CD14-positive monocyte (primary cell): ENCODE measurements around the gene GNPNAT1. TPM values are rescaled to one million over a fixed set of nuclear protein-coding genes. Genes with fewer than 3 reads are reported as not detected.

Experiments used
- DNase-seq, 3 donors: peaks; one replicate each; pipeline ENCODE4 v3.0.0-alpha.2; 2011 to 2022
- H2AFZ ChIP-seq: 2 replicates; pipeline ENCODE4 v1.6.0; 2012; ENCODE audit warnings: mild to moderate bottlenecking, low read depth, low read length, inconsistent platforms; ENCODE audit not compliant: insufficient read depth, poor library complexity, severe bottlenecking
- H3K27ac ChIP-seq, 2 donors: 1 replicate in 1 of 2; 2 replicates in 1 of 2; pipeline ENCODE4 v1.5.1; 2012 to 2013; ENCODE audit warnings: low read length in 2 of 2, control low read depth in 1 of 2, inconsistent platforms in 1 of 2, low read depth in 1 of 2, mild to moderate bottlenecking in 1 of 2
- H3K27me3 ChIP-seq, 2 donors: one replicate each; pipeline versions ENCODE4 v1.6.0 to v1.6.1; 2011 to 2013; ENCODE audit warnings: low read length in 2 of 2; ENCODE audit not compliant: control insufficient read depth in 2 of 2, insufficient read depth in 2 of 2
- H3K36me3 ChIP-seq, 2 donors: replicated peaks in 1 of 2; 1 replicate in 1 of 2; 2 replicates in 1 of 2; pipeline versions ENCODE4 v1.5.1 to v1.6.1; 2012 to 2013; ENCODE audit warnings: low read length in 2 of 2, control low read depth in 1 of 2, inconsistent platforms in 1 of 2, mild to moderate bottlenecking in 1 of 2; ENCODE audit not compliant: insufficient read depth in 2 of 2, control insufficient read depth in 1 of 2
- H3K4me1 ChIP-seq, 2 donors: 1 replicate in 1 of 2; 2 replicates in 1 of 2; pipeline versions ENCODE4 v1.5.1 to v1.6.1; 2012 to 2013; ENCODE audit warnings: low read length in 2 of 2, control low read depth in 1 of 2, inconsistent platforms in 1 of 2, mild to moderate bottlenecking in 1 of 2, moderate library complexity in 1 of 2; ENCODE audit not compliant: insufficient read depth in 2 of 2, control insufficient read depth in 1 of 2
- H3K4me2 ChIP-seq: replicated peaks from 2 replicates; pipeline ENCODE3; 2012; ENCODE audit warnings: low read length, moderate library complexity, mild to moderate bottlenecking; ENCODE audit not compliant: poor library complexity, severe bottlenecking; ENCODE audit errors: extremely low read depth
- H3K4me3 ChIP-seq, 3 experiments: fragments of 200-600 bp in 1 of 3; sonication (generic) in 1 of 3; replicated peaks in 1 of 3; 1 replicate in 2 of 3; 2 replicates in 1 of 3; pipeline ENCODE4 v1.5.1; 2011 to 2013; ENCODE audit warnings: low read length in 3 of 3, mild to moderate bottlenecking in 3 of 3, control low read depth in 2 of 3, low read depth in 2 of 3, inconsistent platforms in 1 of 3, moderate library complexity in 1 of 3
- H3K79me2 ChIP-seq: 2 replicates; pipeline ENCODE4 v1.6.0; 2012; ENCODE audit warnings: mild to moderate bottlenecking, control low read depth, inconsistent platforms, low read length, moderate library complexity; ENCODE audit not compliant: insufficient read depth
- H3K9ac ChIP-seq: 2 replicates; pipeline ENCODE4 v1.6.0; 2017; ENCODE audit warnings: low read length, mild to moderate bottlenecking; ENCODE audit not compliant: insufficient read depth, poor library complexity, severe bottlenecking
- H3K9me3 ChIP-seq, 2 donors: replicated peaks in 1 of 2; 1 replicate in 1 of 2; 2 replicates in 1 of 2; pipeline versions ENCODE4 v1.5.1 to v1.6.1; 2012 to 2013; ENCODE audit warnings: low read length in 2 of 2, control low read depth in 1 of 2; ENCODE audit not compliant: control insufficient read depth in 1 of 2, insufficient read depth in 1 of 2
- H4K20me1 ChIP-seq: 2 replicates; pipeline ENCODE4 v1.6.0; 2012; ENCODE audit warnings: mild to moderate bottlenecking, low read length, control low read depth, moderate library complexity; ENCODE audit not compliant: insufficient read depth
- H3K27ac Mint-ChIP-seq, 7 donors: one replicate each; pipeline ENCODE4 v1.8.0; 2020; ENCODE audit warnings: mild to moderate bottlenecking in 7 of 7, mixed read lengths in 7 of 7, moderate library complexity in 6 of 7, inconsistent platforms in 2 of 7
- H3K27me3 Mint-ChIP-seq, 3 donors: one replicate each; pipeline ENCODE4 v1.8.0; 2021 to 2022; ENCODE audit warnings: low read depth in 3 of 3, mild to moderate bottlenecking in 3 of 3, mixed read lengths in 3 of 3, moderate library complexity in 3 of 3, inconsistent platforms in 1 of 3
- H3K36me3 Mint-ChIP-seq, 2 donors: one replicate each; pipeline ENCODE4 v1.8.0; 2020; ENCODE audit warnings: mixed read lengths in 2 of 2, inconsistent platforms in 1 of 2, mild to moderate bottlenecking in 1 of 2
- H3K4me1 Mint-ChIP-seq: one replicate; pipeline ENCODE4 v1.8.0; 2020; ENCODE audit warnings: mild to moderate bottlenecking, mixed read lengths
- H3K4me3 Mint-ChIP-seq, 2 donors: one replicate each; pipeline ENCODE4 v1.8.0; 2020; ENCODE audit warnings: mild to moderate bottlenecking in 2 of 2, mixed read lengths in 2 of 2, moderate library complexity in 1 of 2
- H3K9me3 Mint-ChIP-seq, 7 donors: one replicate each; pipeline ENCODE4 v1.8.0; 2020 to 2022; ENCODE audit warnings: mixed read lengths in 7 of 7, mild to moderate bottlenecking in 6 of 7, moderate library complexity in 6 of 7, inconsistent platforms in 2 of 7
- CTCF ChIP-seq: fragments of 200-600 bp; IDR thresholded peaks from one replicate; pipeline ENCODE4 v1.8.0; 2022; ENCODE audit warnings: antibody characterized with exemption, mild to moderate bottlenecking
- WGBS: methylation state at CpG from one replicate; pipeline ENCODE4 v1.1.5; 2013; ENCODE audit warnings: missing lambda C conversion rate; ENCODE audit not compliant: insufficient coverage; 5-methylcytosine and 5-hydroxymethylcytosine counted together
- intact Hi-C, 2 donors: fragments of 100-400 bp; cut with micrococcal nuclease; formaldehyde crosslinking; loops; one replicate each; pipeline versions ENCODE4 v1.15.0 to v1.15.1; 2023
- polyA plus RNA-seq, 3 donors: library from polyadenylated mRNA; depleted of rRNA in 1 of 3; unstranded in 2 of 3; stranded (reverse) in 1 of 3; fragments of 300-500 nt in 2 of 3; fragments of >200 nt in 1 of 3; fragmentation: Illumina TruSeq in 2 of 3; gene quantifications; 1 replicate in 2 of 3; 2 replicates in 1 of 3; pipeline ENCODE4 v1.2.3, GENCODE V29; 2012 to 2021

The GNPNAT1 gene
- polyA plus RNA-seq, 3 donors = 1.1 to 3.1 (median 1.9) TPM

GRCh38 chr14:52759145-52759544, 32.3 kb downstream of the GNPNAT1 start:
- H3K9me3 Mint-ChIP-seq = no peaks in the 10 kb centered on the region
- DNase-seq = no peak
- H3K27ac Mint-ChIP-seq = peak overlapping the region in 2 of 7 donors; percentile 57 to 70
- H3K4me1 ChIP-seq = no peaks in the 10 kb centered on the region
- no peak overlapping the region for H3K9ac ChIP-seq
- H4K20me1 ChIP-seq = no peaks in the 10 kb centered on the region
- WGBS = no CpG with 5 or more reads among the region's 1 CpG
- H3K4me3 ChIP-seq = no peak overlapping the region
- H3K4me2 ChIP-seq = no peak overlapping the region
- no peak overlapping the region for H3K4me3 Mint-ChIP-seq
- H3K27me3 Mint-ChIP-seq = no peaks in the 10 kb centered on the region
- H3K4me1 Mint-ChIP-seq = peaks cover 3% of the 10 kb centered on the region
- H3K27me3 ChIP-seq = no peaks in the 10 kb centered on the region
- H3K27ac ChIP-seq = no peak overlapping the region
- no peaks in the 10 kb centered on the region for H3K9me3 ChIP-seq
- H3K79me2 ChIP-seq = no peaks in the 10 kb centered on the region
- intact Hi-C loops = no loop called here
- peaks cover 29 to 58% of the 10 kb centered on the region in 2 donors for H3K36me3 Mint-ChIP-seq
- H3K36me3 ChIP-seq = peaks cover 49 to 59% of the 10 kb centered on the region in 2 donors
- no peak for TF ChIP-seq CTCF
- H2AFZ ChIP-seq = no peak overlapping the region

- Histone ChIP-seq H2AFZ (no peak overlapping the region), H3K4me2 (no peak overlapping the region), H3K9me3 (no peaks in the 10 kb centered on the region), H3K27me3 (no peaks in the 10 kb centered on the region), H3K9ac (no peak overlapping the region), H3K79me2 (no peaks in the 10 kb centered on the region), H3K36me3 (peaks cover 38 to 50% of the 10 kb centered on the region in 2 donors), H3K4me1 (no peaks in the 10 kb centered on the region), H3K4me3 (no peak overlapping the region), H4K20me1 (no peaks in the 10 kb centered on the region), H3K27ac (no peak overlapping the region)
- Mint-ChIP-seq H3K36me3 (peaks cover 22 to 44% of the 10 kb centered on the region in 2 donors), H3K4me1 (no peaks in the 10 kb centered on the region), H3K27ac (peak overlapping the region in 1 of 7 donors; percentile 50), H3K27me3 (peaks cover 0 to 3% (median 0%) of the 10 kb centered on the region in 3 donors), H3K9me3 (no peaks in the 10 kb centered on the region), H3K4me3 (no peak overlapping the region)
- no CpG with 5 or more reads among the region's 5 CpGs for WGBS
- no peak for TF ChIP-seq CTCF
- no peak for DNase-seq
- intact Hi-C loops = loop anchor here in 1 of 2 donors (2.0 kb wide), 1 partner anchor 13 kb away; no protein-coding TSS in a partner anchor
Observed at GRCh38 chr14:52755607-52756316, 35.6 kb downstream of the GNPNAT1 start.
